GM18526 (cell line): Measurements from ENCODE around the gene IL18R1.

Source experiments
- POLR2A ChIP-seq: IDR thresholded peaks from 3 replicates; pipeline ENCODE4 v1.6.1; 2011; ENCODE audit not compliant: insufficient read length; ENCODE audit errors: extremely low read depth

Gene IL18R1

GRCh38 chr2:102410952-102411351, 55.4 kb downstream of the IL18R1 start:
- no peak for TF ChIP-seq POLR2A

DNA sequence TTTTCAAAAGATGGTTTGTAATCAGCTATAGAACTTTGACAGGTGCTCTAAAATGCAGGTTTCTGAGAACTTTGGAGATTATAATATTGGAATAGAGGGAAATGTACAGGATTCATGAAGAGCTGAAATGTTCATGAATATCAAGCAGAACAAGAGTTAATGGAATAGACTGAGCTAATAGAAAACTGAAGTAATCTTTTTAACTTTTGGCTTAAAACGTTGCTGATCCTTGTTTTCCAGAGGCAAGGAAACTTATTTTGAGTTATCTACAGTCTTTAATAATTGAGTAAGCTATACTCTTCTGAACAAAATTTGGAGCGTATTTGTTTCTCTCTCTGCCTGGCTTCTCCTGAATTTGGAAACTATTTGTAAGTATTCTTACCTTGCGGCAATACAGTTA, 56.6 kb downstream of the IL18R1 start:
- no peak for TF ChIP-seq POLR2A

GRCh38 chr2:102417946-102418345, 62.4 kb downstream of the IL18R1 start:
- TF ChIP-seq POLR2A: no peak

GRCh38 chr2:102418421-102418961, 62.9 kb downstream of the IL18R1 start:
- TF ChIP-seq POLR2A: no peak

DNA sequence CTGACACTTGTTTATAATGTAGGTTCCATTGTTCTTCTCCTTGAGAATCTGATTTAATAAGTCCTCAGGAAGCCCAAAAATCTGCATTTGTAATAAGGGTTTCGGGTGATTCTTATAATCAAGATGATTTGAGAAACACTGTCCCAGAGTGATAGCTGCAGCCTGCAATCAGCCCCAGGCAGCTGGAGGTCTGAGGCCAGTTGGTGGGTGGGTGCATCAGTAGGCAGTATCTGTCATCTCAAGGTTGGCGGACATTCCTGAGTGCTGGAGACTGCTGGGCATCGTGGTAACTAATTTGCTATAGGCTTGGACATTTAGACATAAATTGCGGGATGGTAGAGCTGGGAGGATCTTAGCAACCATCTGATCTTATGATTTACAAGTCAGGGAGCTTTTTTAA, 64.7 kb downstream of the IL18R1 start:
- no peak for TF ChIP-seq POLR2A

GRCh38 chr2:102421890-102422759, 66.5 kb downstream of the IL18R1 start:
- TF ChIP-seq POLR2A: no peak

- no peak for TF ChIP-seq POLR2A
These were observed 67.3 kb downstream of the IL18R1 start, which contains the start of gene IL18RAP for GRCh38 chr2:102422910-102423309. Gene IL18RAP (plus strand): TSS chr2:102423160. CDS start chr2:102423278, 118 bp downstream.

DNA sequence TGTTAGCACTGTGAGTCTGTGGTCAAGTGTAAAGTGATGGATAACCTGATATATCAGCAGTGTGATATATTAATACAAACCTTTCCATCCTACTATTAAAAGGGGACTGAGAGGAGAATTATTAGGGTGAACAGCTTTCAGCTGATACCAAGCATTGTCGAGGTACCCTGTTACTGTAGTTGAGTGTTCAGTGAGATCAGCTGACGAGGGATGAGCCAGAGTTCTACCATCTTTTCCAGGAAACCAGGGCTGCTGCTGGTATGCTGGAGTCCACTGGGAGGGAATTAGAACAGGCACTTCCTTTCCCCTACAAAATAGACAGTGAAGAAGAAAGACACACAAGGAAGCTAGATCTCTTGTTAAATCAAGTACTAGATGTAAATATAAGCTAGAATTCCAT, 67.8 kb downstream of the IL18R1 start:
- TF ChIP-seq POLR2A: no peak

DNA sequence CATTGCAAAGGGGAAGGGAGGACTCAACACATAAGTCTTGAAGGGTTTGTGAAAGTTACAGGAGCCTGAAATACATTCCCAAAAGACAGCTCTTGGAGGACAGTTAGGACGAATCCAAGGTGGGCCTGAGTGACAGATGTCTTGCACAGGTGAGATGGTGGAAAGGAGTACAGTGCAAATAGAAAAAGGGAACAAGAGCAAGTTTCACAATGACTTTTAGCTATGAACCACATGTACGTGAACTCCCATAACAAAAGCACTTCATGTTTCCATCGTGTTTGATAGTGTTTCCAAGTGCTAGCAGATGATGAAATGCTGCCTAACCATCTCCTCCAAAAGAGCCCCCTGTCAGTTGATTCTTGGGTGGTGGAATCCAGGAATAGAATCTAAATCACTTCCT, 69.2 kb downstream of the IL18R1 start:
- TF ChIP-seq POLR2A: no peak

- TF ChIP-seq POLR2A: no peak
These were observed 70.0 kb downstream of the IL18R1 start for GRCh38 chr2:102425441-102426132.

DNA sequence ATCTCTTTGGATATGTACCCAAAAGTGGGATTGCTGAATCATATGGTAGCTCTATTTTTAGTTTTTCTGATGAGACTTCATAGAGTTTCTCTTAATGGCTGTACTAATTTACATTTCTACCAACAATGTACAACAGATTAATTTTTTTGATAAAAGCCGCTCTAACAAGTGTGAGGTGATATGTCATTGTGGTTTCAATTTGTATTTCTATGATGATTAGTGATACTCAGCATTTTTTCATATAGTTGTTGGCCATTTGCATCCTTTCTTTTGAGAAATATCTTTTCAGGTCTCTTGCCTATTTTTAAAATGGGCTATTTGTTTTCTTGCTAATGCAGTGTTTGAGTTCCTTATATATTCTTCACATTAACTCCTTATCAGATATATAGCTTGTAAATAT, 71.7 kb downstream of the IL18R1 start:
- no peak for TF ChIP-seq POLR2A

- no peak for TF ChIP-seq POLR2A
These were observed 73.0 kb downstream of the IL18R1 start for GRCh38 chr2:102428573-102428972.

DNA sequence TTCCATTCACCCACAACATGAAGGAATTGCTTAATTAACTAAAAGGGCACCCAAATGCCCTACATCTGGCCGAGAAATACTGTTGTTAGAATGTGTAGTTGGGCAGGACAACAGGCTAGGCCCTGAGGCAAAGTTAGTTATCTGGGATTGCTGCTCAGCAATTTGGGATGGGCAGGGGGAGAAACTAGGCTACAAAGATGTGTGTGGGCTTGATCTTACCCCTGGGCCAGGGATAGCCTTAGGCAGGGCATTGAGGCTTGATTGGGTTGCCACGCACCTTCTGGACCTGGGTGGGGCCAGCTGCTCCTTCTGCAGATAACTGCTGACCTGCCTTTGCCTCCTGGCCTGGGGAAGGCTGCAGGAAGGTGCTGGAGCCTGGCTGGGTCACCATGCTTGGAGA, 76.8 kb downstream of the IL18R1 start:
- TF ChIP-seq POLR2A: no peak

- no peak for TF ChIP-seq POLR2A
These were observed 78.5 kb downstream of the IL18R1 start for GRCh38 chr2:102433973-102434654.

GRCh38 chr2:102434655-102435381, 79.2 kb downstream of the IL18R1 start:
- no peak for TF ChIP-seq POLR2A
